ENCODE measurements around the gene FBXO2.

DNA sequence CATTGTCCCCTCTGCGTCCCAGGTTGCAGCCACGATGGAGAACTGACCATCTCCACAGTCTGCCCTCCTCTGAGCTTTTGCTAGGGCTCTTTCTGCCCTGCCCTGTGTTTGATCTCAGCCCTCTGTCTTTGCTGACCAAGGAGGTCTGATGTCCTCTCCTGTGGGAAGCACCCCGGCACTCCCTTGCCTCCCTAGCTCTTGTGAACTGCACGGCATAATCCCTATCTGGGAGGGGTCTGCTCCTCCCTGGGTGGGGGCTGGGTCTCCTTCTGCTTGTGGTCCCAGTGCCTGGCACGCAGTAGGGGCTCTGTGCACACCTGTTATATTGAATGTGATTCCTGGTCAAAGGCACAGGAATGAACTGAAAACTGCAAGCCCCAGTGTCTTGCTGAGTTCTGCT is 39.7 kb upstream of the FBXO2 start:
- TF ChIP-seq POLR2AphosphoS5 (IDR thresholded peaks at IDR 0.05; ENCODE audit: low read depth, low read length) (no peak), POLR2A (IDR thresholded peaks at IDR 0.05; ENCODE audit: low read depth, low read length) (no peak)
